HG03280 (cell line): Measurements from ENCODE around the gene ZBTB34.
A peak's percentile ranks its signal among the peaks of the same experiment; 100 is the strongest.

Experiments used
- ATAC-seq: cut with Tn5 transposase; IDR thresholded peaks from one replicate; pipeline ENCODE4 v1.9.1; 2021; ENCODE audit warnings: mild to moderate bottlenecking, moderate library complexity; ENCODE audit not compliant: unreplicated experiment

ZBTB34 gene

GRCh38 chr9:126875756-126876510 lies 15.5 kb downstream of the ZBTB34 start:
- no peak for ATAC-seq

DNA sequence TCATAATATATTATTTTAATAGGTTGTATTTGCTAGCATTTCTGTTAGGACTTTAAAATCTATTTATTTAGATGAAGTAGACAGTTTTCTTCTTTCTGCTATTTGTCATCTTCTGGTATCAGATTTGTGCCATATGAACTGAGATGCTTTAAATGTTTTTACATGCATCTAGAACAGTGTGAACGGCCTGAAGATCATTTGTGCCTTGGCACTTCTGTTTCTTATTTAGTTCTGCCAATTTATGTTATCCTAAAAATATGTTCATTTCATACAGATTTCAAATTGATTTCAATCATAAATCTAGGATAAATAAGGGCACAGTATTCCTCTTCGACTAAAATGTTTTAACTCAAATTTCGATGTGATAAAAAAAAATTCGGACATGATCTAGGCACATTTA lies 16.1 kb downstream of the ZBTB34 start:
- no peak for ATAC-seq

DNA sequence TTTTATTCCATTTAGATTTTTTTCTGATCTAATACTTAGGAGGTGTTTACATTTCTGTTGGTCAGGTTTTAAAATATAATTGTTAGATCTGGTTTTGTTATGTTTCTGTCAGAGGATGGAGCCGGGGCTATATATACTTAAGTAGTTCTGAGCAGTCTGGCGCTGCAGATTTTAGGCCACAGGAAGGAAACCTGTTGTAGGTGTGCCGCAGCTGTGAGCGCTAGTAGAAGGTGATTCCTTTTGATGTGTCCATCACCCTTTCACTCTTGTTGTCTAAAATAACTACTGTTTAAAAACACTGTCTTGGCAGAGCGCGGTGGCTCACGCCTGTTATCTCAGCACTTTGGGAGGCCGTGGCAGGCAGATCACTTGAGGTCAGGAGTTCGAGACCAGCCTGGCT lies 17.0 kb downstream of the ZBTB34 start:
- no peak for ATAC-seq

- ATAC-seq, result no peak
Measured at GRCh38 chr9:126879288-126879687, 18.8 kb downstream of the ZBTB34 start.

DNA sequence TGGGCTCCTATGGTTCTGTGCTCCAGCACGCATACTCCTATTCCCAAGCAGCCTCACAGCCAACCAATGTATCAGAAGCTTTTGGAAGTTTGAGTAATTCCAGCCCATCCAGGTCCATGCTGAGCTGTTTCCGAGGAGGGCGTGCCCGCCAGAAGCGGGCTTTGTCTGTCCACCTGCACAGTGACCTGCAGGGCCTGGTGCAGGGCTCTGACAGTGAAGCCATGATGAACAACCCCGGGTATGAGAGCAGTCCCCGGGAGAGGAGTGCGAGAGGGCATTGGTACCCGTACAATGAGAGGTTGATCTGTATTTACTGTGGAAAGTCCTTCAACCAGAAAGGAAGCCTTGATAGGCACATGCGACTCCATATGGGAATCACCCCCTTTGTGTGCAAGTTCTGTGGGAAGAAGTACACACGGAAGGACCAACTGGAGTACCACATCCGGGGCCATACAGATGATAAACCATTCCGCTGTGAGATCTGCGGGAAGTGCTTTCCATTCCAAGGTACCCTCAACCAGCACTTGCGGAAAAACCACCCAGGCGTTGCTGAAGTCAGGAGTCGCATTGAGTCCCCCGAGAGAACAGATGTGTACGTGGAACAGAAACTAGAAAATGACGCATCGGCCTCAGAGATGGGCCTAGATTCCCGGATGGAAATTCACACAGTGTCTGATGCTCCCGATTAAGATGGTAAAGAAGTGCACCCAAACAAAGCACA lies 19.9 kb downstream of the ZBTB34 start:
- ATAC-seq, result no peak

DNA sequence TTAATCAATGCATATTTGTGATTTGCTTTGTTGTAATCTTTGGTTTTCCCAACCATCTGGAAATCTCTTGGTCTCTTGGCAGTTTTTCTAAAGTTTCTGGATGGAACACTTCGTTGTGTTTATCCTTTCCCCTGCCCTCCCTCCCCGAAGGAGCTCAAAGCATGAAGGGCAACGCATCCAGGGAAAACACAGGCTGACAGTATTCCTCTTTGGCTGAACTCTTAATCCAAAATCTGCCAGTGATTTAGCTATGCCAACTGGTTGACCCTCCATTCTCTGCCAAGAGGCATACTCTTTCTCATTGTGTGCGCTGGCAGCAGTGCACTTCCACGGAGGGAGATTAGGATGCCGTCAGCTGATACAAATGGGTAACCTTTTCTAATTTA lies 20.5 kb downstream of the ZBTB34 start:
- ATAC-seq, result no peak

- ATAC-seq, result no peak
Measured at GRCh38 chr9:126882746-126883145, 22.3 kb downstream of the ZBTB34 start.

- no peak for ATAC-seq
Measured at GRCh38 chr9:126883636-126884035, 23.2 kb downstream of the ZBTB34 start.

DNA sequence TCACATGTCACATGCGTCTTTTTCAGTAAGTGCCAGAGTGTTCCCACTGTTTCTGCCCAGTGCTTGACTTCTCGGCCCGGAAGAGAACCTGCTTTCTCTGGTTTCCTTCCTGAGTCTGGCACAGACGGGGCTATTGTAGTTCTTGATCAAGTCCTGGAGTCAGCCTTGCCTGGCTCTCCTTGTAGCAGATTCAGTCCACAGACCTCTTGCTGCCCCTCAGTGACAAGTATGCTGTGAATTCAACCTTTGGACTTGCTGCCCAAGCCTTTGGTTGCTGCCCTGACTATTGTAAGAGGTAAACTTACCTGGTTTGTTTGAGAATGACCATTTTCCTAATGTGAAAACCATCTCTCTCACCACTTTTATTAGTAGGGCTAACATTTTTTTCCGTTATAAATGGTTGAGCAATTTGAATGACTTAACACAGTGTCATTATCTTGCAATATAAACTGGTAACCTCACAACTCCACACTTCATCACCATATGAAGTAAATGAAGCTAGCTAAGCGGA lies 24.7 kb downstream of the ZBTB34 start:
- no peak for ATAC-seq

- ATAC-seq, result no peak
Measured at GRCh38 chr9:126886034-126886822, 25.8 kb downstream of the ZBTB34 start.

DNA sequence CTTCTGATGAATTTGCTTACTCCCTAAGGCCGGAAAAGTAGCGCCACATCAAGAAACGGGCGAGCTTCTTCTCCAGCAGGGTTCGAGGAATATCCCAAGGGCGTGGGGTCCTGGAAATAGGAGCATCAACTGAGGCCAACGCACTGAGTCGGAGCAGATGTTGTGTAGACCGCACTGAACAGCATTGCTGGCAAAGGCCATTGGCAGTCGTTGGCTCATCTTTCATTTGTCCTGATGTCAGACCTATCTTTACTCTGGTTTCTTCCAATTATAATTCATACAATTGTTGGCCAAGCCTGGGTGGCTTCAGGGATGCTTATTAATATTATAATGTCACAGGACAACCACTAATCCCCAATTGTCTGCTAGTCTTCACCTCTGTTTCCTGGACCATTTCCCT lies 26.5 kb downstream of the ZBTB34 start:
- ATAC-seq, result no peak

DNA sequence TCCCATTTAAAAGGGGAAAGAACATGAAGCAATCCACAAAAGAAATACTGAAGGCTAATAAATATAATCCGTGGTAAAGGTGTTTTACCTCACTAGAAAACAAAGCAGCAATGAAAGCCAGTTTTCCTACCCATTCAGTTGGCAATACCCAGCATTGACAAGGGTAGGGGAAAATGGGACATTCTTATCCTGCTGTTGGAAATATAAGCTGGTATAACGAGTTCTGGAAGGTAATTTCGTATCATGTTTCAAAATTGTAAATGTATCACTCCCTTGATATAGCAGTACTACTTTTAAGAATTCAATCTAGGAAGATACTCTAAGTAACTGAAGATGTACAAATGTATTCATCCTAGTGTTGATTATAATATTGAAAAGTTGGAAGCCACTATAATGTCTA lies 31.2 kb downstream of the ZBTB34 start:
- no peak for ATAC-seq

GRCh38 chr9:126893079-126893478 lies 32.6 kb downstream of the ZBTB34 start:
- no peak for ATAC-seq

DNA sequence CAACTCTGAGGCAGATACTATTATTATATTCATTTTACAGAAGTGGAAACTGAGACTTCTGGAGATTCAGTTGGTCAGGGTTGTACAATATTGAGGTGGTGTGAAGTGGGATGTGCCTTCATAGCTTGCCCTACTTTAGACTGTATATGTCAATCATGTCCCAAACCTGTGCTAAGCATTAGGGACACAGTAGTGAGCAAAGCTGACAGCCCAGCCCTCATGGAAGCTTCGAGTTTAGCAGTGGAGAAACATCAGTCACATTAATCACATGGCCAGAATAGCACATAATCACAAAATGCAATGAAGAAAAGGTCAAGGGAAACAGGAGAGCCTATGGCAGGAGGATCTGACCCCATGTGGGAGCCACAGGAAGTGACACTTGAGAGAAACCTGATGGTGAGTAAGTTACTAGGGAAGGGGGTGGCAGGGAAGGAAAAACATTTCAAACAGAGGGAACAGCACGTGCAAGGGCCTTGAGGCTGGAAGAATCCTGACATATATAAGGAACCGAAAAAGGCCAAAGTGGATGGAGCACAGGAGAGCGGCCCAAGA lies 33.7 kb downstream of the ZBTB34 start:
- ATAC-seq, result no peak

GRCh38 chr9:126902210-126902609 lies 41.8 kb downstream of the ZBTB34 start:
- ATAC-seq, result no peak

- no peak for ATAC-seq
Measured at GRCh38 chr9:126904586-126904985, 44.1 kb downstream of the ZBTB34 start.

DNA sequence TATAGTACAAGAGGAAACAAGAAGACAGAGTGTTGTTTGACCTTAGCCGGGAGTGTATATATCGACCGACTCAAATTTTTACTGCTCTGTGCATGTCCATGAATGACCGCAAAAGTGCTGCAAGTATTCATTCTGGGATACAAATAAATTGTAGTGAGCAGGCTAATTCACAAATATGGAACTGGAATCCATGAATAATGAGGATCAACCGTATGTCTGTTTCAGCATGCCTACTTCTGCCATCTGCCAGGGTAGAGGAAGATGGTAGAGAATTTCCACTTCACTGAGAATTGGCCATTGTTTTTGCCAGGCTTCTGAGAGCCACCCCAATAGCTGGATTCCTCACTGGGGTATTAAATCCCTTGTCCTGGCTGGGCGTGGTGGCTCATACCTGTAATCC lies 45.7 kb downstream of the ZBTB34 start:
- ATAC-seq, result no peak

DNA sequence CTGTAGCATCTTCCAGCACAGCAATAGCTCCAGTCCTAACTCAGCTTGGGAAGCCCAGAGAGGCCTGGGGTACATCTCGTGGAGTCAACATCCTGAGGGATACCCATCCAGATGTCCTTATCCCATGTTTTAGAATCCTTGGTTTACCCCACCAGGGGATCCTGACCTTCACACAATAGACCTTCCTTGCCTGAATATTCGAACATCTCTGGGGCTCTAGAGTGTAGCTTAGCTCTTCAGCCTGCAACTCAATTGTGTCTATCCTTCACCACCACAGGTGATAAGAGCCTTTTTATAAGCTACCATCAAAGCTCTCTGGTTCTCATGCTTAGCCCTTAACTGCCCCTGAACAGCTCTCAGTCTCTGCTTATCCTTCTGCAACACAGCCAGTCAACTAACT lies 46.6 kb downstream of the ZBTB34 start:
- no peak for ATAC-seq

- peak; percentile 97 for ATAC-seq
Measured at GRCh38 chr9:126914458-126915280, 54.2 kb downstream of the ZBTB34 start, which contains the start of gene RALGPS1. RALGPS1 (plus strand) TSS chr9:126914782; CDS start chr9:126962290, 47,508 bp downstream.

DNA sequence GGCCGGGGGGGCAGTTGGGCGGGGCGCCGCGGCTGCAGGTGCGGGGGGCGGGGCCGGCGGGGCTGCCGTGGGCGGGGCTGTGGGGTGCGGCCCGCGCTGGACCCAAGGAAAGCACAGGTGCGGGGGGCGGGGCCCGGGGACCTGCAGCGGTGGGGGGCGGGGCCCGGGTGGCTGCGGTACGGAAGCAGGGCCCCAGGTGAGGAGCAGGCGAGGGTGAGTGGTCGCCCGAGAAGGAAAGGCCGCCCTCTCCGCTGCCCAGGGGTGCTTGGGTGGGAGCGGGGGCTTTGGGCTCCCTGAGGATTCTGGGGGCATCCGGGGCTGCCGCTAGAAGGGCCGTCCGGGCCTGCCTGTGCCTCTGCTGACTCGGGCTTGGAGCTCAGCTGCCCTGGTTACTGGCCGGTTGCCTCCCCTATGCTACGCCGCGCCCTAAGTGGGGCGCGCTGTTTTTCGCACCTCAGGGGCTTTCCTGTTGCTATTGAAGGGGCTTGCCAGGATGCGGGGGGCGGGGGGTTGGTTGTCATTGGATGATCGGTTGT lies 54.9 kb downstream of the ZBTB34 start:
- peak; percentile 3 for ATAC-seq
